ENCODE results near the gene CCDC93.

DNA sequence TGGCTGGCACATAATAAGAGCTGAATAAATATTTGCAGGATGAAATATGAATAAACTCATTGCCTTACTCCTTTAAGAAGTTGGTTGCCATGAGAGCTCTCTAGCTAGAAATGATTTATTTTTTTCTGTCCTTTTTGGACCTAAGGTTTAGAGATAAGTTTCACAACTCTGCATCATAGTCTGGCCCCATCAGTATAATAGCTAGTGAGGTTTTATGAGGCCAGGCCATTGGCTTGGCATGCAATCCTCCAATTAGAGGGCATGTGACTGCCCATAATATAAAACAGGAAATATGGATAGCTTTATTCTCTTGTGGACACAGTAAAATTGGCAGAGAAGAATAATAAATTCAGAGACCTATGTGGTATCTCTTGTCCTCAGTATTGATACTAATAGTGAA, 48.2 kb upstream of the CCDC93 start:
- TF ChIP-seq POLR2A (IDR thresholded peaks at IDR 0.05; ENCODE audit: low read depth, low read length) (no peak), RFX5 (IDR thresholded peaks at IDR 0.05; ENCODE audit: low read depth, low read length) (no peak), BHLHE40 (IDR thresholded peaks at IDR 0.05; ENCODE audit: low read depth, low read length) (no peak), MAFK (IDR thresholded peaks at IDR 0.05; ENCODE audit: low read depth, low read length) (no peak), MAZ (IDR thresholded peaks at IDR 0.05; ENCODE audit: borderline replicate concordance, low read depth, low read length) (no peak), FOS (IDR thresholded peaks at IDR 0.05; ENCODE audit: low read depth, low read length) (no peak), RAD21 (IDR thresholded peaks at IDR 0.05; ENCODE audit: low read length) (no peak), CEBPB (IDR thresholded peaks at IDR 0.05; ENCODE audit: low read depth, low read length) (no peak), MXI1 (IDR thresholded peaks at IDR 0.05; ENCODE audit: borderline replicate concordance, low read depth, low read length) (no peak), RCOR1 (IDR thresholded peaks at IDR 0.05; ENCODE audit: insufficient replicate concordance, low read length) (no peak), SMC3 (IDR thresholded peaks at IDR 0.05; ENCODE audit: low read depth, low read length) (no peak)
- TF ChIP-seq, protein P1, sequence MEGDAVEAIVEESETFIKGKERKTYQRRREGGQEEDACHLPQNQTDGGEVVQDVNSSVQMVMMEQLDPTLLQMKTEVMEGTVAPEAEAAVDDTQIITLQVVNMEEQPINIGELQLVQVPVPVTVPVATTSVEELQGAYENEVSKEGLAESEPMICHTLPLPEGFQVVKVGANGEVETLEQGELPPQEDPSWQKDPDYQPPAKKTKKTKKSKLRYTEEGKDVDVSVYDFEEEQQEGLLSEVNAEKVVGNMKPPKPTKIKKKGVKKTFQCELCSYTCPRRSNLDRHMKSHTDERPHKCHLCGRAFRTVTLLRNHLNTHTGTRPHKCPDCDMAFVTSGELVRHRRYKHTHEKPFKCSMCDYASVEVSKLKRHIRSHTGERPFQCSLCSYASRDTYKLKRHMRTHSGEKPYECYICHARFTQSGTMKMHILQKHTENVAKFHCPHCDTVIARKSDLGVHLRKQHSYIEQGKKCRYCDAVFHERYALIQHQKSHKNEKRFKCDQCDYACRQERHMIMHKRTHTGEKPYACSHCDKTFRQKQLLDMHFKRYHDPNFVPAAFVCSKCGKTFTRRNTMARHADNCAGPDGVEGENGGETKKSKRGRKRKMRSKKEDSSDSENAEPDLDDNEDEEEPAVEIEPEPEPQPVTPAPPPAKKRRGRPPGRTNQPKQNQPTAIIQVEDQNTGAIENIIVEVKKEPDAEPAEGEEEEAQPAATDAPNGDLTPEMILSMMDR (conservative IDR thresholded peaks at IDR 0.05; ENCODE audit: low read depth, low read length), result no peak
- TF ChIP-seq, protein P2, sequence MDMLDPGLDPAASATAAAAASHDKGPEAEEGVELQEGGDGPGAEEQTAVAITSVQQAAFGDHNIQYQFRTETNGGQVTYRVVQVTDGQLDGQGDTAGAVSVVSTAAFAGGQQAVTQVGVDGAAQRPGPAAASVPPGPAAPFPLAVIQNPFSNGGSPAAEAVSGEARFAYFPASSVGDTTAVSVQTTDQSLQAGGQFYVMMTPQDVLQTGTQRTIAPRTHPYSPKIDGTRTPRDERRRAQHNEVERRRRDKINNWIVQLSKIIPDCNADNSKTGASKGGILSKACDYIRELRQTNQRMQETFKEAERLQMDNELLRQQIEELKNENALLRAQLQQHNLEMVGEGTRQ (IDR thresholded peaks at IDR 0.05; ENCODE audit: low read depth, low read length), result no peak
- TF ChIP-seq, protein P3, sequence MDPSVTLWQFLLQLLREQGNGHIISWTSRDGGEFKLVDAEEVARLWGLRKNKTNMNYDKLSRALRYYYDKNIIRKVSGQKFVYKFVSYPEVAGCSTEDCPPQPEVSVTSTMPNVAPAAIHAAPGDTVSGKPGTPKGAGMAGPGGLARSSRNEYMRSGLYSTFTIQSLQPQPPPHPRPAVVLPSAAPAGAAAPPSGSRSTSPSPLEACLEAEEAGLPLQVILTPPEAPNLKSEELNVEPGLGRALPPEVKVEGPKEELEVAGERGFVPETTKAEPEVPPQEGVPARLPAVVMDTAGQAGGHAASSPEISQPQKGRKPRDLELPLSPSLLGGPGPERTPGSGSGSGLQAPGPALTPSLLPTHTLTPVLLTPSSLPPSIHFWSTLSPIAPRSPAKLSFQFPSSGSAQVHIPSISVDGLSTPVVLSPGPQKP (IDR thresholded peaks at IDR 0.05; ENCODE audit: borderline replicate concordance, low read depth, low read length), result no peak

Measured in IMR-90 (cell line).